Central memory CD8-positive, alpha-beta T cell (primary cell): ENCODE measurements around the gene EXOSC1.

Experiments
- ATAC-seq: fragments of 150-1000 bp; cut with Tn5 transposase; replicated peaks from 2 replicates; pipeline ENCODE4 v1.10.0; 2022; ENCODE audit warnings: mild to moderate bottlenecking, moderate FRiP score, moderate number of reproducible peaks; ENCODE audit not compliant: poor library complexity, severe bottlenecking; ENCODE audit errors: extremely low read depth
- DNase-seq, 2 donors: peaks; one replicate each; pipeline ENCODE4 v3.0.0; 2021; ENCODE audit warnings: low spot score in 2 of 2
- H3K27ac Mint-ChIP-seq: one replicate; pipeline ENCODE4 v1.8.0; 2022; ENCODE audit warnings: low read depth, mild to moderate bottlenecking, moderate library complexity, mixed read lengths
- H3K27me3 Mint-ChIP-seq: one replicate; pipeline ENCODE4 v1.8.0; 2022; ENCODE audit warnings: mixed read lengths
- H3K36me3 Mint-ChIP-seq: one replicate; pipeline ENCODE4 v1.8.0; 2022; ENCODE audit warnings: mild to moderate bottlenecking, moderate library complexity, mixed read lengths; ENCODE audit not compliant: insufficient read depth
- H3K4me1 Mint-ChIP-seq: one replicate; pipeline ENCODE4 v1.8.0; 2022; ENCODE audit warnings: mixed read lengths
- H3K4me3 Mint-ChIP-seq: one replicate; pipeline ENCODE4 v1.8.0; 2022; ENCODE audit warnings: mild to moderate bottlenecking, moderate library complexity, mixed read lengths
- H3K9me3 Mint-ChIP-seq: one replicate; pipeline ENCODE4 v1.8.0; 2022; ENCODE audit warnings: mixed read lengths

Gene EXOSC1

DNA sequence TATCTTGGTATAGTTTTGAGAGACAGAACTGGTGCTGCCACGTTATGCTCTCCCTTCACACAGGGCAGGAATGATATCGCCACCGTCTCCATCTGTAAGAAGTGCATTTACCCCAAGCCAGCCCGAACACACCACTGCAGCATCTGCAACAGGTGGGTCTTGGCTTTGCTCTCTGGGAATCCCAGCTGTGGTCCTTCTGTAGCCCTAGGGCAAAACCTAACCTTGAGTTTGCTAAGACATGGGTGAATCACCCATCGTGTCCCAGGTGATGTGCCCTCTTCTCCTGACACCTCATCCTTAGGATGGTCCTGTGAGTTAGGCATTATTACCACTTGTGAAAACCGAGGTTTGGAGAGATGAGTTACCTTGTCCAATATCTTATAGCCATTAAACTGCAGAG is 6.5 kb upstream of the EXOSC1 start:
- no peak overlapping the region for H3K27ac Mint-ChIP-seq
- peaks cover 38% of the 10 kb centered on the region for H3K4me1 Mint-ChIP-seq
- H3K36me3 Mint-ChIP-seq: peaks cover 14% of the 10 kb centered on the region

DNA sequence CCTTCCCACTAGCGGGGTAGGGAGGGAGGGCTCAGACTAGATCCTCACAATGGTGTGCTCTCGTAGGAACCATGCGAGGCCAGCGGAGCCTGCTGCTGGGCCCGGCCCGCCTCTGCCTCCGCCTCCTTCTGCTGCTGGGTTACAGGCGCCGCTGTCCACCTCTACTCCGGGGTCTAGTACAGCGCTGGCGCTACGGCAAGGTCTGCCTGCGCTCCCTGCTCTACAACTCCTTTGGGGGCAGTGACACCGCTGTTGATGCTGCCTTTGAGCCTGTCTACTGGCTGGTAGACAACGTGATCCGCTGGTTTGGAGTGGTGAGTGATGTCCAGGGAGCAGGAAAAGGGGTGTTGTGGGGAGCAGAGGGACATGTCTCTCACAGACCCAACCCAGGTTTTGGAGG is 5.8 kb upstream of the EXOSC1 start:
- DNase-seq (no peak), ATAC-seq (no peak)
- Mint-ChIP-seq H3K27ac (no peak overlapping the region), H3K27me3 (no peaks in the 10 kb centered on the region), H3K9me3 (no peaks in the 10 kb centered on the region), H3K4me3 (no peak overlapping the region), H3K4me1 (peaks cover 38% of the 10 kb centered on the region), H3K36me3 (peaks cover 7% of the 10 kb centered on the region)

More for the DNA sequence above, 6.5 kb upstream of the EXOSC1 start:
- no peak overlapping the region for H3K4me3 Mint-ChIP-seq
- no peak for ATAC-seq
- no peaks in the 10 kb centered on the region for H3K27me3 Mint-ChIP-seq
- DNase-seq: no peak
- no peaks in the 10 kb centered on the region for H3K9me3 Mint-ChIP-seq

DNA sequence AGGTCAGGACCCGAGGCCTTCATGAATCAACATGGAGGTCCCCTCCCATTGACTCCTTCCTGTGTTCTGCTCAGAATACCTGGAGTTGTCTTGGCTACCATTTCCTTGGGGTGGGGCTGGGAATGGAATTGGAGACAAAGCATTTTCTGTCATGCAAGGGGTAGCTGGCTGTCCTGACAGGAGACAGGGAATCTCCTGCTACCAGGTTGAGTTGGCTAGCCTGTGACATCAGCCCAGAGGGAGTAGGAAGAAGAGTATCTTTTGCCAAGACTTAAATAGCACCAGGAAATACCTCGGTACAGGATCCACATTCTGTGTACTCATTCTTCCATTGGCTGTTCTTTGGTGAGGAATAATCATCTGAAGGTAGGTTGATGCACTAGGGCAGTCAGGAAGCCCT is 5.0 kb upstream of the EXOSC1 start:
- ATAC-seq: no peak
- H3K4me3 Mint-ChIP-seq: no peak overlapping the region
- H3K27me3 Mint-ChIP-seq: no peaks in the 10 kb centered on the region
- peaks cover 8% of the 10 kb centered on the region for H3K36me3 Mint-ChIP-seq
- no peak for DNase-seq
- H3K27ac Mint-ChIP-seq: no peak overlapping the region
- peaks cover 46% of the 10 kb centered on the region for H3K4me1 Mint-ChIP-seq
- H3K9me3 Mint-ChIP-seq: no peaks in the 10 kb centered on the region

DNA sequence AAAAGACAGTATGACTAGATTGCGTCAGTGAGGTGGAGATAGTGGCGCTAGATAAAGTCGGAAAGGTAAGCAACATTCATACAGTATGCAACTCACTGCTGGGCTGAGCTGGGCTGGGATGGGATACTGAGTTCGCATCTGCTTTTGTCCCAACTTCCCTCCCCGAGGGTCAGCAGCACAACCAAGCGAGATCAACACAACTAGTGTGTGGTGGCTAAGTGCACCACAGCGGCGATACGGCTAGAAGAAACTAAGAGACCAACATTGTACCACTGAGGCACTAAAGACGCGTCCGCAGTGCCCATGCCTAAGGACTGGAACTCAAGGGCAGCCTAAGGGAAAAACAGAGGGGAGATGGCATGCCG is 467 bp downstream of the EXOSC1 start:
- peaks cover 46% of the 10 kb centered on the region for H3K4me1 Mint-ChIP-seq
- H3K27ac Mint-ChIP-seq: peak overlapping the region; percentile 93
- no peaks in the 10 kb centered on the region for H3K9me3 Mint-ChIP-seq
- ATAC-seq (peak; percentile 1), DNase-seq (no peak)
- H3K4me3 Mint-ChIP-seq: peak overlapping the region; percentile 98
- no peaks in the 10 kb centered on the region for H3K27me3 Mint-ChIP-seq
- peaks cover 27% of the 10 kb centered on the region for H3K36me3 Mint-ChIP-seq

DNA sequence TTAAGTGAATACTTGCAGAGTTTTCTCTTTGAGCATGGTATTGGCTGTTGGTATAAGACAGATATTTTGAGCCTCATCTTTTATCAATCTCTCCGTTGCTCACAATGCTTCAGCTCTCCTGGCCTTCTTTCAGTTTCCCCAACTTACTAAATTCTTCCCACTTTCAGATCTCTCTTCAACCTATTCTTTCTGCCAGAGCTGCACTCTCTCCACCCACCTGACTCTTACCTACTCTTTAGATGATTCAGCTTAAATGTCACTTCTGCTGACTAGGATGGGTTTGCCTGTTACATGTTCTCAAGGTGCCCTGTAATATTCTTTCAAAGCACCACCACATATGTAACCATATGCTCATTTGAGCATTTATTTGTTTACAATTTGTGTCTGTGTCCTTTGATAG is 1.6 kb downstream of the EXOSC1 start:
- DNase-seq: no peak
- peak overlapping the region; percentile 93 for H3K27ac Mint-ChIP-seq
- H3K36me3 Mint-ChIP-seq: peaks cover 34% of the 10 kb centered on the region
- H3K4me1 Mint-ChIP-seq: peaks cover 42% of the 10 kb centered on the region
- H3K4me3 Mint-ChIP-seq: no peak overlapping the region
- no peaks in the 10 kb centered on the region for H3K9me3 Mint-ChIP-seq
- no peaks in the 10 kb centered on the region for H3K27me3 Mint-ChIP-seq
- no peak for ATAC-seq

DNA sequence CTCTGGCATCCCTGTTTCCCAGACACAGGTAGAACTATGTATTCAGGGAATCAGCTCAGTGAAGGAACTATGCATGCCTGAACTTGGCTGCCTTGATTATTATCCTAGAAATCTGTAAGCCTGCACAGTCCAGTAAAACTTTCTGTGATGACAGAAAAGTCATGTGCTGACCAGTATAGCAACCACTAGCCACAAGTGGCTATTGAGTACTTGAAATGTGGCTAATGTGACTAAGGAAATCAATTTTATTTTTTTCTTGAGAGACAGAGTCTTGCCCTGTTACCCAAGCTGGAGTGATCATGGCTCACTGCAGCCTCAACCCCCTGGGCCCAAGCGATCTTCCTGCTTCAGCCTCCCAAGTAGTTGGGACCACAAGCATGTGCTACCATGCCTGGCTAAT is 3.5 kb downstream of the EXOSC1 start:
- Mint-ChIP-seq H3K36me3 (peaks cover 46% of the 10 kb centered on the region), H3K4me1 (peaks cover 28% of the 10 kb centered on the region), H3K4me3 (no peak overlapping the region), H3K27me3 (no peaks in the 10 kb centered on the region), H3K9me3 (no peaks in the 10 kb centered on the region), H3K27ac (no peak overlapping the region)
- no peak for DNase-seq
- ATAC-seq: no peak

DNA sequence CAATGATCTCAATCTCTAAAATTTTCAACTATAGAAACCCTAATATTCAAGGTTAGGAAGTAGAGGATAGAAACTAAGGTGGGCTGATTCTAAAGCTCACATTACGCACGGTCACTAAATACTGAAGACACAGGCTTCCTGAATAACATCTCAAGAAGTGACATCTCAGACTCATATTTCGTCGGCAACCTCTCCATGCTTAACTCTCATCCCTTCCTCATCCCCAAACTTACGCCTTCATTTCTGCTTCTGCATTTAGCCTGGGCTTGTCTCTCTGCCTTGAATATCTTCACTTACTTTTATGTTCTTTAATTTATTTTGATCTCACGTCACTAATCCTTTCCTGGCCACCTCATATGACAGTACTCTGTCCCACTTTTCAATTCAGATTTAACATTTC is 10.6 kb downstream of the EXOSC1 start:
- H3K36me3 Mint-ChIP-seq: peaks cover 63% of the 10 kb centered on the region
- no peaks in the 10 kb centered on the region for H3K27me3 Mint-ChIP-seq
- ATAC-seq (no peak), DNase-seq (no peak)
- no peaks in the 10 kb centered on the region for H3K9me3 Mint-ChIP-seq
- no peaks in the 10 kb centered on the region for H3K4me1 Mint-ChIP-seq
- peak overlapping the region; percentile 27 for H3K27ac Mint-ChIP-seq
- H3K4me3 Mint-ChIP-seq: no peak overlapping the region

DNA sequence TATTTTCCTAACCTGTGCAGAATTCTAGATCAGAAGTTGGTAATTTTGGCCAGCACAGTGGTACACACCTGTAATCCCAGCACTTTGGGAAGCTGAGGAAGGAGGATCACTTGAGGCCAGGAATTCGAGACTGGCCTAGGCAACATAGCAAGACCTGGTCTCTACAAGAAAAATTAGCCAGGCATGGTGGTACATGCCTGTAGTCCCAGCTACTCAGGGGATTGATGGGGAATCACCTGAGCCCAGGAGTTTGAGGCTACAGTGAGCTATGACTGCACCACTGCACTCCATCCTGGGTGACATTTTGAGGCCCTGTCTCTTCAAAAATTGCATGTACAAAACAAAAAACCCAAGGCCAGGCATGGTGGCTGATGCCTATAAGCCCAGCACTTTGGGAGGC is 11.2 kb downstream of the EXOSC1 start:
- ATAC-seq: no peak
- H3K36me3 Mint-ChIP-seq: peaks cover 65% of the 10 kb centered on the region
- H3K27ac Mint-ChIP-seq: no peak overlapping the region
- no peaks in the 10 kb centered on the region for H3K4me1 Mint-ChIP-seq
- H3K9me3 Mint-ChIP-seq: no peaks in the 10 kb centered on the region
- DNase-seq: no peak
- H3K4me3 Mint-ChIP-seq: no peak overlapping the region
- H3K27me3 Mint-ChIP-seq: no peaks in the 10 kb centered on the region

DNA sequence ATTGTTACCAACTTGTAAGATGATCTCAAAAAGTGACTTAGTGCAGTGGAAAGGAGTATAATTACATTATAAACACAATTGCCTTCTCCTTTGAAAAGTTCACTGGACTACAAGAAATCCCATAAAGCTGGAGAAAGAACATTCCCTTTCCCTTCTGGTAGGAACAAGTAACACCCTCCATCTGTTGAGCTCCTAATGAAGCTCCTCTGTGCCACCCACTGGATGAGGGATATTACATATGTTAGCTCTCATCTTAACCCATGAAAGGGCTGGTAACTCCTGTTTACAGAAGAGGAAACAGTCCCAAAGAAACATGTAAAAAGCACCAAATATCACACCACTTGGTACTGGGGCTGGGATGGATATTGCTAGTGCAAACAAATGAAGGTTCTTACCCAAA is 11.8 kb downstream of the EXOSC1 start:
- DNase-seq (no peak), ATAC-seq (no peak)
- no peak overlapping the region for H3K27ac Mint-ChIP-seq
- H3K27me3 Mint-ChIP-seq: no peaks in the 10 kb centered on the region
- peaks cover 61% of the 10 kb centered on the region for H3K36me3 Mint-ChIP-seq
- no peaks in the 10 kb centered on the region for H3K4me1 Mint-ChIP-seq
- H3K4me3 Mint-ChIP-seq: no peak overlapping the region
- H3K9me3 Mint-ChIP-seq: no peaks in the 10 kb centered on the region

DNA sequence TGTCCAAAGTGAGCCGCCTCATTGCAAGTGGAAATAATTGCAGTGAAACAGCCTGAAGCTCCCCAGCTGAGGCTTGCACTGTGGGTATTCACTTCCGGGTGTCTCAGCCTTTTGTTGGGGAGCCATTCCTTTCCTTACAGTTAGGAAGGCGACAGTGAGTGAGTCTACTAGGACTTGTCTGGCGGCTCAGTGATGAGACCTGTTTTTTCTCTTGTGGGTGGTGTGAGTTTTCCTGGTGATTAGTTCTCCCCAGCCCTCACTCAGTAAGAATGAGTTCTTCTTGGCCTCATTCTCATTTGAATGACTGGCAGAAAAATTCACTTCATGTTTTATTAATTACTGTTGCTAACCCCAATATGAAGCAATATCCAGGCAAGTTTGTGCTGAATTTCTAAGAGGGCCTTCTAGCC is 17.2 kb downstream of the EXOSC1 start:
- DNase-seq (no peak), ATAC-seq (no peak)
- Mint-ChIP-seq H3K9me3 (no peaks in the 10 kb centered on the region), H3K27me3 (no peaks in the 10 kb centered on the region), H3K27ac (peak overlapping the region; percentile 55), H3K4me1 (peaks cover 30% of the 10 kb centered on the region), H3K36me3 (peaks cover 42% of the 10 kb centered on the region), H3K4me3 (peak overlapping the region; percentile 88)

DNA sequence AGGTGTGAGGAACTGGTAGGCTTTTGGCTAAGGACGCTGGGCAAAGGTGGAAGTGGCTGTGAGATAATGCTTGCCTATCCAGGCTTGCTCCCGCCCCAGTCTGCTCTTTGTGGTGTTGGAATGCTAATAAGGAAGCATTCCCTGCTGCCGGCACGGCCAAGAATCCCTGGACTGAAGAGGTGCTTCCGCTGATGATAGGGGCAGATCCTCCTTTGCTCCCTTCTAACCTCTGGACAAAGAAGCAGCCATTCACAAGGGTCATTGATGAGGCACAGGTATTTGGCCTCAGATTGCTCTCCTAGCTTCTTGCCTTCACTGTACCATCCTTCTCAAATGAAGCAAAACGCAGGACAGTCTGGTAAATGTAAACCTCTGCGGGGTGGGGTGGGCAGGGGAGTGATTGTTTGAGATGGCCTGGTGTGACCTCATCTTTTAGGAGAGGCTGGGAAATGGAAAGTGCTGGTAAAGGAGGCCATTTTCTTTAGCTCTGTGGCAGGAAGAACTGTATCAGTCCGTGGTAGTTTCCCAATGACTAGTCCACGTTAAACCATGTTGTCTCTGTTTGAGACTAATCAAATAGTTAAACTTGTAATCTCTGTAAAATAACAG is 18.1 kb downstream of the EXOSC1 start:
- Mint-ChIP-seq H3K9me3 (no peaks in the 10 kb centered on the region), H3K4me1 (peaks cover 30% of the 10 kb centered on the region), H3K36me3 (peaks cover 45% of the 10 kb centered on the region), H3K27me3 (no peaks in the 10 kb centered on the region), H3K27ac (peak overlapping the region; percentile 55), H3K4me3 (peak overlapping the region; percentile 88)
- no peak for DNase-seq
- ATAC-seq: no peak

DNA sequence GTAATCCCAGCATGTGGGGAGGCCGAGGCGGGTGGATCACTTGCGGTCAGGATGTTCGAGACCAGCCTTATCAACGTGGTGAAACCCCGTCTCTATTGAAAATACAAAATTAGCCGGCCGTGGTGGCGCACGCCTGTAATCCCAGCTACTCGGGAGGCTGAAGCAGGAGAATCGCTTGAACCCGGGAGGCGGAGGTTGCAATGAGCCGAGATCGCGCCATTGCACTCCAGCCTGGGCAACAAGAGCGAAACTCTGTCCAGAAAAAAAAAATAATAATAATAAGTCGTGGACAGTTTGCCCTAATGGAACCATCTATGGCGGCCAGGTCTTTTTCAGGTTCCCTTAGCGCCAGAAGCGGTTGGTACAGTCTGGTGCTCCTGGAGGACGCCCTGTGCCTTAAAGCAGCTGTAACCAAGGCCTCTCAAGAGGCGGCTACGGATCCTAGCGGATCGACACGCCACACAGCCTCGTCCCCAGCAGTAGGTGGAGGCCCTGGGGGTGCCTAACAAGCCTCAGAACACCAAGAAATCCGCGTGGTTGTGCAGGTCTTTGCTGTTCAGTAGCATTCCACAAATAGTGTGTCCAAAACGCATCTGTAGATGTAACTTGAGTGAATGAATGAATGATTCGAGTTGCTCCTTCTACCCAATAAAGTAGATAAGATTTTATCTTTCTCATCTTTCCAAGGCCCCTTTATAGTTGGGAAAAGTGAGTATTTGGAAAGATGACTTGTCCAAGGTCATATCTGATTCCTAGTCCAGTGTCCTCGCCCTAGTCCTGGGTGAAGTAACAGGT is 18.8 kb downstream of the EXOSC1 start:
- DNase-seq: no peak
- Mint-ChIP-seq H3K27ac (peak overlapping the region; percentile 95), H3K9me3 (no peaks in the 10 kb centered on the region), H3K4me3 (peak overlapping the region; percentile 88), H3K27me3 (no peaks in the 10 kb centered on the region), H3K36me3 (peaks cover 42% of the 10 kb centered on the region), H3K4me1 (peaks cover 30% of the 10 kb centered on the region)
- no peak for ATAC-seq
